GM18861 (cell line): ENCODE results near the gene CHRM4.
A peak's percentile ranks its signal among the peaks of the same experiment; 100 is the strongest.

ENCODE experiments used
- ATAC-seq: cut with Tn5 transposase; IDR thresholded peaks from one replicate; pipeline ENCODE4 v1.9.1; 2021; ENCODE audit not compliant: unreplicated experiment

CHRM4 gene

DNA sequence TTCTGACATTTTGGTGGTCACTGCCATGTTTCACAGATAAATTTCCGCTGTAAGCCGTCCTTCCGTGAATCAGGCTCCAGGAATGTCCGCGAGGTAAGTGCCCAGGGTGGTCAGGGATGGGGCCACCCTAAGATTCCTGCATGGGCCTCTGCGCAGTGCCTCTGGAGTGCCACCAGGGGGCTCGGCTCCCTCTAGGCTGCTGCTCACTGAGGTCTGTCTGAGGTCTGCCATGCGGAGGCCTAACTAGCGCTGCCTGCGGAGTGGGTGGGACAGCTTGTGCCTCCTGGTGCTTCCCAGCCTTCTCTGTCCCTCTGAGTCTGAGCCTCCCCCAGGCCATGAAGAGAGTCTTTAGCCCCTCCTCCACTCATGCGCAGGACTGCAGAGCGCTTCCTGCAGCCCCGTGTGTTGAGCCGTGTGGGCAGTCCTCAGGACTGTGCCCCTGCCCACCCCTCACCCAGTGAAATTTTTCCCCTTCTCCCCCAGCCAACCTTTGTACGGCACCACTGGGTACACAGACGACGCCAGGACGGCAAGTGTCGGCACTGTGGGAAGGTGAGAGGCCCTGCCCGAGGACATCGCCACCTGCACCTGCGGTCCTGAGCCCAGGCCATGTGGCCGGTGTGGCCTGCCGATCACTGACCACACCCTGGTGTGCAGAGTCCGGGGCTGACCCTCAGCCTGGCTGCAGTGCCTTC lies 22.0 kb downstream of the CHRM4 start:
- peak; percentile 41 for ATAC-seq

GRCh38 chr11:46367916-46368267 lies 23.7 kb downstream of the CHRM4 start:
- ATAC-seq, result no peak

DNA sequence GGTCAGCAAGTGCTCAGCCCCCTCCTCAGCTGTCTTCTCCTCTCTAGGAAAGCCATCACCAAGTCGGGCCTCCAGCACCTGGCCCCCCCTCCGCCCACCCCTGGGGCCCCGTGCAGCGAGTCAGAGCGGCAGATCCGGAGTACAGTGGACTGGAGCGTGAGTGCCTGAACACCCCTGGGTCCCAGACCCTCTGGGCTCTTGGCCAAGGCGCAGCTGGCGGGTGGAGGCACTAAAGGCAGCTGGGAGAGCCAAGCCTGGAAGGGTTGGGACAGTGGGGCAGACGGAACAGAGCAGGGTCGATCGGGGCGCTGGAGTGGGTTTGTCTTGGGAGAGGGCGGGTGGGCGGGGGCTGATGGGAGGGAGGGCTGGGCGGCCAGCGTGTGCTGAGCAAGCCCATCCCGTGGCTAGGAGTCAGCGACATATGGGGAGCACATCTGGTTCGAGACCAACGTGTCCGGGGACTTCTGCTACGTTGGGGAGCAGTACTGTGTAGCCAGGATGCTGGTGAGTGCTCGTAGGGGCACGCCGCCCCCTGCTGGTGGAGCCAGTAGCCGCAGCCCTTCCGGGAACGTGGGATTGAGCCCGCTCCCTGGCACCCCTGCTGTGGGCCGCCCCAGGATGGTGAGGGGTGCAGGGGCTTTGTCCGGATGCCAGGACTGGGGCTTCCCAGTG lies 24.2 kb downstream of the CHRM4 start:
- ATAC-seq, result peak; percentile 53

DNA sequence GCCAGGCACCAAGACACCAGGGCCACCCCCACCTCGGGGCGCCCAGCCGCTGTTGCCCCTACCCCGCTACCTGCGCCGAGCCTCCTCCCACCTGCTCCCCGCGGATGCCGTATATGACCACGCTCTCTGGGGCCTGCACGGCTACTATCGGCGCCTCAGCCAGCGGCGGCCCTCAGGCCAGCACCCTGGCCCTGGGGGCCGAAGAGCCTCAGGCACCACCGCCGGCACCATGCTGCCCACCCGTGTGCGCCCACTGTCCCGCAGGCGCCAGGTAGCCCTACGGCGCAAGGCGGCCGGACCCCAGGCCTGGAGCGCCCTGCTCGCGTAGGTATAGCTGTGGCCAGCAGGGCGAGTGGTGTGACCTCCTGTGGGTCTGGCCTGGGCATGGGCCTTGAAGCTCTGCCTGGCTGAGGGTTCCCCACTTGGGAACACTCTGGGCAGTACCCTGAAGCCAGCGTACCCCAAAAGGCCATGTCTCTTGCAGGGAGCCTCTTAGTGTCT lies 24.9 kb downstream of the CHRM4 start:
- no peak for ATAC-seq

GRCh38 chr11:46366260-46366659 lies 25.3 kb downstream of the CHRM4 start:
- no peak for ATAC-seq

DNA sequence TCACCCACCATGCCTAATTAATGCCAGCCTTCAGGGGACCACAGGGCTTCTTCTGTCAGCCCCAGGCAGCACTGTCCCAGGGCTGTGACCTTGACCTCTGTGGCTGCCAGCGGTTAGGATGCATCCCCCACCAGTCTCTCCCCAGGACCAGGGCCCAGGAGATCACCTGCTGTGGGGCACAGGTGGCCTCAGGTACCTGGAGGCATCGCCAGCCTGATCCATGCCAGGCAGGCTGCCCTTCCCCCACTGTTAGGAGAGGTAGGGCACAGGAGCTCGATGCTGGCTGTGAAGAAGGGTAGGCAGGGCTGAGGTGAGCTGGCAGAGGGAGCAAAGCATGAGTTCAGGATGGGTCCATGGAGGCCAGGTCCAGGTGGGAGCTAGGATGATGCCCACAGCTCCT lies 26.8 kb downstream of the CHRM4 start:
- ATAC-seq, result no peak

GRCh38 chr11:46364056-46364455 lies 27.5 kb downstream of the CHRM4 start:
- no peak for ATAC-seq

GRCh38 chr11:46363455-46364005 lies 28.0 kb downstream of the CHRM4 start:
- ATAC-seq, result no peak

DNA sequence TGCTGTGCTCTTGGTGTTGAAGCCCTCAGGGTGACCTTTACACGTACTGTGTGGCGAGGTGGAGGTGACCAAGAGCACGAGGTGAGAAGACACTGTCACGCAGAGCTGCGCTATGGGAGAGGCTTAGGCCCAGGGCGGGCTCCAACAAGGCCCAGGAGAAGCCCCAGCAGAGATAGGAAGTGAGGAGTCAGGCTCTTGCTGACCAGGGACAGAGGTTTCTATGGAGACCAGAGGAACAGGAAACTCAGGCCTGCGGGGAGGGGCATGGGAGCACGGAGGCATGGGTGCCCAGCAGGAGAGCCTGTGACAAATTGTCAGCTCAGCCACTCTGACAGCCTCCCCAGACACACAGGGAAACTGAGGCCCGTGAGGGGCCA lies 28.6 kb downstream of the CHRM4 start:
- ATAC-seq, result no peak

- no peak for ATAC-seq
Measured at GRCh38 chr11:46362156-46363030, 29.2 kb downstream of the CHRM4 start.

DNA sequence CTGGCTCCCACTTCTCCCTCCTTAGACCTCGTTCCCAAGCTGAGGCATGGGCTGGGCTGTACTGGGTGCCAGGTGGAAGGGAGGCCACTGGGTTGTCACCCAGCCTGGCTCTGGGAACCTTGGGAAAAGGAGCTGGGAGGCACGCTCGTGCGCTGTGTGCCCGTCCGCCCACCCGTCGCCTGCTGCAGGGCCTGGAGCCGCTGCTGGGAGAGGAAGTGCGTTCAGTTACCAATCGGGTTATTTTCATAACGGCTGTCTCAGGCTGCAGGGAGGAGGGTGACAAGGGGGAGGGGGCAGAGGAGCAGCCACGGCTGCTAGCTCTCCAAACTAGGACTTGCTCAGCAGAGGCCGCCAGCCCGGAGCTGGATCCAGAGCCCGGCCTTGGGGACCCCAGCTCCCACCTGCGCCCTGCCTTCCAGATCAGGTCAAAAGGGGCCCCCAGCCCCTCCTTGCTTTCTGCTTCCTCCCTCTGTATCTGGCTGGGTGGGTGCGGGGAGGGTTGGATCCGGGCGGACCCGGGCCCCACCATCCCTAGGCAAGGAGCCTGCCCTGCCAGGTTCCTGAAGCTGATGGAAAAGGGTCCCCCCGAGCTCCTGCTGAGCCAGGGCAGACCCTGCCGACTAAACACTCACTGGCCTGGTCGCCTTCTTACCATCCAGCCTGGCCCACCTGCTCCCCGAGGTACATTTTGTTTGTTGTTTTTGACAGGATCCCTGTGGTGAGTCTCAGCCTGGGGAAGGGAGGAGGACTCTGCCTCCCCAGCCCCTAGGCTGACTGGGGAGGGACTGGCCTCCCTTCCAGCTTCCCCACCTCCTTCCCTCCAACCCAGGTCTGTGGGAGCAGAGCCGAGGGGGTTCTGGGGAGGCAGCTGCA lies 30.1 kb downstream of the CHRM4 start:
- ATAC-seq, result peak; percentile 84

GRCh38 chr11:46360878-46361277 lies 30.7 kb downstream of the CHRM4 start:
- ATAC-seq, result no peak

DNA sequence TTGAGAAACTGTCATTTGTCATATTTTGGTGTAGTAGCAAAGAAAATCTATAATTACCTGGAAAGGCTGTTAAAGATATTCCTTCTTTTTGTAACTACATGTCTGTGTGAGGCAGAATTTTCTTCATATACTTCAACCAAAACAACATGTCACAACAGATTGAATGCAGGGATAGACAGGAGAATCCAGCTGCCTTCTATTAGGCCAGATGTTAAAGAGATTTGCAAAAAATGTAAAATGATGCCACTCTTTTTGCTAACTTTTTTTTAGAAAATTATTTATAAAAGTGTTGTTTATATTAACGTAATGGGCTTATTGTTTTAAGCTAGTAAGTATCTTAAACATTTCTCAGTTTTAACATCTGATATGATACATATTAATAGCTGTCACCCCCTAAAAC lies 31.6 kb downstream of the CHRM4 start:
- ATAC-seq, result no peak

DNA sequence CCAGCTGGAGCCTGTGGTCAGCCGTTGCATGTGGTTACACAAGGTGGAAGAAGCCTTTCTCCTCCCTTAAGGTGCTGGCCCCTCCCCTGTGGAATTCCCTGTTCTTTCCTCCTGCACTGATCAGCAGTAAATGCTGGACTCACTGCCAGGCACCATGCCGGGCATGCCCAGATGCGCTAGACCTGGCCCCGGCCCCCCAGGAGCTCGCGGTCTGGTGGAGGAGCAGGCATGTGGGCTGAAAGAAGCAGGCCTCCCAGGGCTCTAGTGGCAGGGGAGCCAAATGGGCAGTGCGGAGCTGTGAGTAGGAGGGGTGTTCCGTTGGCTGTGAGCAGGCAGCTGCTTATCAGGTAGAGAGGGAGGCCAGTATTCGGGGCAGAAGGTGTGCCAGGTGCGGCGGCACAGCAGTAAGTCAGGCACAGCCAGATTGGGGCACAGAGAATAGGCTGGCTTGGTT lies 34.1 kb downstream of the CHRM4 start:
- ATAC-seq, result no peak

GRCh38 chr11:46356924-46357482 lies 34.6 kb downstream of the CHRM4 start:
- ATAC-seq, result no peak

DNA sequence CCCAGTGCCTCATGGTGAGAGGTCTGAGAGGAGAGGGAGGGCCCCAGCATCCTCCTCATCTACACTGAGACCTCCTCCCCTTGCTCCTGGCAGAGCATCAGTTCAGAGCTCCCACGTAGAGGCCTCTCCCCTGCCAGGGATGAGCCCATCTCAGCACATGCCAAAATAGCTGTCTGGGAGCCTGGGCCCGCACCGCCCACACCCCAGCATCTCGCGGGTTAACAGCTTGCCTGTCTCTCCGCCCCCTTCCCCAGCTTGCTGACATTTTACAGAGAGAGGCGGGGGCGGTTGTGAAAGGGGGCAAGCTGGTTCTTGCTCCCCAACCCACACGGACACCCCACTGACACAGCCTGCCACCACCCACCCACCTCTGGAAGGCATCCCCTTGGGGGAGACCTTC lies 37.9 kb downstream of the CHRM4 start:
- ATAC-seq, result no peak

- no peak for ATAC-seq
Measured at GRCh38 chr11:46352063-46352841, 39.3 kb downstream of the CHRM4 start.

GRCh38 chr11:46351606-46352005 lies 40.0 kb downstream of the CHRM4 start:
- ATAC-seq, result no peak

DNA sequence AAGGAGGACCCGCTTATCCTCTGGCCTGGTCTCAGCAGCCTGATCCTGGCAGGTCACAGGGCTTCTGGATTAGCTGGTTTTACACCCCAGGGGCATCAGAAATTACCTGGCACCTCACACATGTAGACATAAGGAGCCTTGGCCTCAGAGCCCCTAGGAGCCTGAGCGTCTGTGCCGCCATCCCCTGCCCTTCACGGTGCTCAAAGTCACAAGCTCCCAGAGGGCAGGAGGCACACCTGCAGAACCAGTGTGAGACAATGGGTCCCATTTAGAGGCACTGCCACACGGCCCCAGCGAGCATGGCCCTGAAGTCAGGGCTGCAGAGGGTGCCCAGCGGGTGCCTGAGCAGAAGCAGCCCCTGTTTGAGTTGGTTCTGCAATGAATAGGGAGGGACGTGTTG lies 40.4 kb downstream of the CHRM4 start:
- ATAC-seq, result no peak
